IMR-90 (cell line): ENCODE measurements around the gene OSBPL9.

Experiments
- RAD21 ChIP-seq: IDR thresholded peaks from 2 replicates; pipeline ENCODE4 v1.6.1; 2012; ENCODE audit warnings: low read length, improper control_type of control experiment
- TF ChIP-seq, protein P1 (sequence below): conservative IDR thresholded peaks from 2 replicates; pipeline ENCODE4 v1.5.1; 2012; ENCODE audit warnings: mild to moderate bottlenecking, low read depth, low read length, improper control_type of control experiment

DNA sequence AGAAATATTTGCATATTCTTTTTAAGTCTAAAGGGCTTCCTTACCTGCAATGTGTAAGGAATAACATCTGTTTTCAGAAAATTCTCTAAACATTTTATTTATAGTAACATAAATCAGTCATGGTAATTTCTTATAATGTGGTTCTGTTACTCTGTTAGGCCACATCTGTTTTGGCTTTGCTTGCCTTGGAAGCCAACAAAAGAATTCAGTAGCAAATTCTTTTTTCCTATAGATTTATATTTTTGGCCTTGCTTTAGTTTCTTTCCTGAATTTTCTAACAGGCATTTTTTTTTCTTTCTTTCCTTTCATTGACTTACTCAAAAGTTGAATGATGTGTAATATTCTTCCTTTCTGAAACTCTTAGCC, 72.2 kb downstream of the OSBPL9 start:
- TF ChIP-seq, protein P1, sequence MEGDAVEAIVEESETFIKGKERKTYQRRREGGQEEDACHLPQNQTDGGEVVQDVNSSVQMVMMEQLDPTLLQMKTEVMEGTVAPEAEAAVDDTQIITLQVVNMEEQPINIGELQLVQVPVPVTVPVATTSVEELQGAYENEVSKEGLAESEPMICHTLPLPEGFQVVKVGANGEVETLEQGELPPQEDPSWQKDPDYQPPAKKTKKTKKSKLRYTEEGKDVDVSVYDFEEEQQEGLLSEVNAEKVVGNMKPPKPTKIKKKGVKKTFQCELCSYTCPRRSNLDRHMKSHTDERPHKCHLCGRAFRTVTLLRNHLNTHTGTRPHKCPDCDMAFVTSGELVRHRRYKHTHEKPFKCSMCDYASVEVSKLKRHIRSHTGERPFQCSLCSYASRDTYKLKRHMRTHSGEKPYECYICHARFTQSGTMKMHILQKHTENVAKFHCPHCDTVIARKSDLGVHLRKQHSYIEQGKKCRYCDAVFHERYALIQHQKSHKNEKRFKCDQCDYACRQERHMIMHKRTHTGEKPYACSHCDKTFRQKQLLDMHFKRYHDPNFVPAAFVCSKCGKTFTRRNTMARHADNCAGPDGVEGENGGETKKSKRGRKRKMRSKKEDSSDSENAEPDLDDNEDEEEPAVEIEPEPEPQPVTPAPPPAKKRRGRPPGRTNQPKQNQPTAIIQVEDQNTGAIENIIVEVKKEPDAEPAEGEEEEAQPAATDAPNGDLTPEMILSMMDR: no peak
- no peak for TF ChIP-seq RAD21
